GM19240 (cell line): Measurements from ENCODE around the gene SLC34A1.

Experiments
- DNase-seq: peaks from one replicate; pipeline ENCODE4 v3.0.0; 2011; ENCODE audit warnings: low spot score; ENCODE audit not compliant: insufficient read length

The SLC34A1 gene

GRCh38 chr5:177445052-177445916 lies 61.0 kb downstream of the SLC34A1 start:
- DNase-seq = no peak

DNA sequence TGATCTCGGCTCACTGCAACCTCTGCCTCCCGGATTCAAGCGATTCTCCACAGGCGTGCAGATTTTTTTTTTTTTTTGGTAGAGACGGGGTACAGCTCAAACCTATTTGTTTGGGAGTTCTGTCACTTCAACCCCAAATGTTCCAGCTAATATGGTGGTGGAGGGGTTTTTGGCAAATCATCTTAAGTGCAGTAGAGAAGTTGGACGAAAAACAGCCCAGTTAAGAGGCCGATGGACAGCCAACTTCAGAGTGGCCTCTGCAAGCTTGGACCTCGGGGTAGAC lies 61.6 kb downstream of the SLC34A1 start:
- no peak for DNase-seq

DNA sequence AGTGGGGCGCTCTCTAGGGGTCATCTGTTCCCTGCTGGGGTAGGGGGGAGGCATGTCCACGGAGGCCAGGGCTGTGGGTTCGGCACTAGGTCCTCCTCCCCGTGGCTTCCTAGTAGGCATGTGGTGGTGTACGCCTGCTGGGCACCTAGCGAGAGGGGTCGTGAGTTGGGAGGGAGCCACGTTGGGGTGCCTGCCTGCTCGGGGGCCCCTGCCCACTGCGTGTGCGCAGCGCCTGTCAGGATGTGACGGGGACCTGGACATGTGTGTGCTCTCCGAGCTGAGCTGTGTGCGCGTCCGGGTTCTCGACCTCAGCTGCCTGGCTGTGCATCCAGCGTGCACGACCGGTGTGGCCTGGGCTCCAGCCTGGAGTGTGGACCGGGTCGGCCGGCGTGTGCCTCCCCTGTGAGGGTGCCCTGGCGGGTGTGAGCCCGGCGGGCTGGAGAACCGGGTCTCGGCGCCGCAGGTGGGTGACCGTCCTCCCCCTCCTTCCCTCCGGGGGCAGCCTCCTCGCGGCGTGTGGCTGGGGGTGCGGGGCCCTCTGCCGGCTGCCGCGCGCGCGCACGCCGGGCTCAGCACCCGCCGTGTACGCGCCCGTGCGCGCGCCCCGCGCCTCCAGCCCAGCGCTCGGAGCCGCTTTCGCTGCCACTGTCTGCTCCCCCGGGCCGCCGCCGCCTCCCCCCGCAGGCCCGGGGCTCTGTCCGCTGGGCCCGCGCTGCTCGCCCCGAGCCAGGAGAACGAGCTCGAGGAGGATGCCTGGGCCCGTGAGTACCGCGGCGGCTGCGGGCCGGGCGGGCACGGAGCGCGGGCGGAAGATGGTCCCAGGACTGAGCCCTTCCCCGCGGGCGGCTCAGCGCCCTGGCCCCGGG lies 62.2 kb downstream of the SLC34A1 start, which contains the start of gene PRR7:
Gene PRR7, plus strand, starts transcription at position 615 of the 866 bp plus-strand sequence. CDS start 8,254 bp downstream, outside the sequence.
- peak; percentile 90 for DNase-seq

- no peak for DNase-seq
Observed at GRCh38 chr5:177447066-177447610, 62.9 kb downstream of the SLC34A1 start.

GRCh38 chr5:177447611-177448243 lies 63.5 kb downstream of the SLC34A1 start:
- DNase-seq = no peak
